IMR-90 (cell line): Measurements from ENCODE around the gene SLC35F3. TPM values are rescaled to one million over a fixed set of nuclear protein-coding genes. Genes with fewer than 3 reads are reported as not detected.

Experiments used
- ATAC-seq: fragments of 200-7000 bp; cut with Tn5 transposase; 2 replicates; pipeline ENCODE4 v1.9.1; 2020; ENCODE audit warnings: low read depth, mild to moderate bottlenecking, moderate library complexity
- BruUV-seq: library from RNA; stranded (reverse); fragments of 400-500 nt; replicated peaks from 2 replicates; lab custom pipeline; 2021; lab: Mats Ljungman, UMichigan
- CTCF ChIA-PET: fragments of 300-600 bp; formaldehyde crosslinking; extraction: SDS; loops from one replicate; lab custom pipeline; 2021; ENCODE audit warnings: antibody characterized with exemption; lab: Yijun Ruan, JAX
- POLR2A ChIA-PET: fragments of 300-600 bp; sonication (Branson Sonifier 250); formaldehyde crosslinking; loops from one replicate; lab custom pipeline; 2022; ENCODE audit warnings: antibody characterized with exemption; ENCODE audit not compliant: unreplicated experiment; lab: Charles Lee
- DNase-seq: peaks from one replicate; pipeline ENCODE4 v3.0.0; 2013
- H2AFZ ChIP-seq: replicated peaks from 2 replicates; pipeline ENCODE3; 2013; ENCODE audit warnings: low read length, mild to moderate bottlenecking; ENCODE audit not compliant: poor library complexity
- H2AK5ac ChIP-seq: 2 replicates; pipeline ENCODE4 v1.6.1; 2013; ENCODE audit warnings: low read depth, low read length, inconsistent platforms
- H2AK9ac ChIP-seq: replicated peaks from 2 replicates; pipeline ENCODE3; 2013; ENCODE audit warnings: mild to moderate bottlenecking, low read depth, low read length, moderate library complexity; ENCODE audit not compliant: poor library complexity
- H2BK120ac ChIP-seq: 2 replicates; pipeline ENCODE4 v1.6.1; 2013; ENCODE audit warnings: low read depth, low read length, inconsistent platforms
- H2BK15ac ChIP-seq: 3 replicates; pipeline ENCODE4 v1.6.1; 2013; ENCODE audit warnings: low read depth, low read length, inconsistent platforms
- H2BK20ac ChIP-seq: 2 replicates; pipeline ENCODE4 v1.6.1; 2013; ENCODE audit warnings: low read depth, mild to moderate bottlenecking, inconsistent platforms, low read length, moderate library complexity
- H2BK5ac ChIP-seq: 2 replicates; pipeline ENCODE4 v1.6.1; 2013; ENCODE audit warnings: mild to moderate bottlenecking, low read depth, low read length, inconsistent platforms; ENCODE audit not compliant: poor library complexity, severe bottlenecking
- H3K14ac ChIP-seq: replicated peaks from 2 replicates; pipeline ENCODE4 v1.6.1; 2013; ENCODE audit warnings: low read depth, low read length, inconsistent platforms
- H3K18ac ChIP-seq: 2 replicates; pipeline ENCODE4 v1.6.1; 2013; ENCODE audit warnings: low read depth, low read length, control low read depth
- H3K23ac ChIP-seq: 2 replicates; pipeline ENCODE4 v1.6.1; 2013; ENCODE audit warnings: low read depth, low read length, inconsistent platforms
- H3K27ac ChIP-seq: 2 replicates; pipeline ENCODE4 v1.5.1; 2013; ENCODE audit warnings: mild to moderate bottlenecking, control low read depth, low read length; ENCODE audit not compliant: insufficient read depth
- H3K27me3 ChIP-seq: 2 replicates; pipeline ENCODE4 v1.6.1; 2013; ENCODE audit warnings: low read length; ENCODE audit not compliant: control insufficient read depth, insufficient read depth
- H3K36me3 ChIP-seq: 2 replicates; pipeline ENCODE4 v1.6.1; 2013; ENCODE audit warnings: low read length, mixed read lengths; ENCODE audit not compliant: control insufficient read depth, insufficient read depth
- H3K4ac ChIP-seq: 2 replicates; pipeline ENCODE4 v1.6.1; 2013; ENCODE audit warnings: low read depth, low read length, inconsistent platforms
- H3K4me1 ChIP-seq: 2 replicates; pipeline ENCODE4 v1.6.1; 2013; ENCODE audit warnings: low read length, mixed read lengths; ENCODE audit not compliant: control insufficient read depth, insufficient read depth
- H3K4me2 ChIP-seq: 2 replicates; pipeline ENCODE4 v1.6.1; 2013; ENCODE audit warnings: low read depth, mild to moderate bottlenecking, control low read depth, low read length, moderate library complexity
- H3K4me3 ChIP-seq: 2 replicates; pipeline ENCODE4 v1.5.1; 2013; ENCODE audit warnings: low read depth, mild to moderate bottlenecking, control low read depth, low read length, moderate library complexity; ENCODE audit not compliant: insufficient read depth
- H3K56ac ChIP-seq: 2 replicates; pipeline ENCODE4 v1.6.1; 2013; ENCODE audit warnings: low read length, inconsistent platforms; ENCODE audit not compliant: insufficient read depth; ENCODE audit errors: extremely low read depth
- H3K79me1 ChIP-seq, 2 experiments: 2 replicates each; pipeline ENCODE4 v1.6.1; 2013; ENCODE audit warnings: low read length in 2 of 2, inconsistent platforms in 1 of 2, low read depth in 1 of 2
- H3K9ac ChIP-seq: 2 replicates; pipeline ENCODE4 v1.6.1; 2013; ENCODE audit warnings: low read depth, low read length, control low read depth
- H3K9me1 ChIP-seq: 2 replicates; pipeline ENCODE4 v1.6.1; 2013; ENCODE audit warnings: low read length, inconsistent platforms; ENCODE audit not compliant: insufficient read depth
- H3K9me3 ChIP-seq: 2 replicates; pipeline ENCODE4 v1.6.1; 2013; ENCODE audit warnings: low read length; ENCODE audit not compliant: control insufficient read depth, insufficient read depth
- H4K20me1 ChIP-seq: 2 replicates; pipeline ENCODE4 v1.6.1; 2013; ENCODE audit warnings: low read length, inconsistent platforms; ENCODE audit not compliant: insufficient read depth
- H4K5ac ChIP-seq: 2 replicates; pipeline ENCODE4 v1.6.1; 2013; ENCODE audit warnings: mild to moderate bottlenecking, low read depth, low read length, control low read depth
- H4K8ac ChIP-seq, 2 experiments: 2 replicates each; pipeline ENCODE4 v1.6.1; 2013; ENCODE audit warnings: low read depth in 2 of 2, low read length in 2 of 2, control low read depth in 1 of 2, inconsistent platforms in 1 of 2
- H4K91ac ChIP-seq: 2 replicates; pipeline ENCODE4 v1.6.1; 2013; ENCODE audit warnings: low read depth, low read length, inconsistent platforms; ENCODE audit not compliant: insufficient read depth
- MAFK ChIP-seq: IDR thresholded peaks from 2 replicates; pipeline ENCODE4 v1.6.1; 2012; ENCODE audit warnings: low read depth, low read length, improper control_type of control experiment
- NFE2L2 ChIP-seq: fragments of 150-350 bp; IDR thresholded peaks from 2 replicates; pipeline ENCODE4 v1.6.1; 2016; ENCODE audit warnings: low read depth, mild to moderate bottlenecking, low read length
- WGBS, 2 experiments: methylation state at CpG; one replicate each; pipeline versions ENCODE4 v1.1.5 to v1.1.7; 2013; ENCODE audit warnings: missing lambda C conversion rate in 2 of 2; ENCODE audit not compliant: insufficient read length in 1 of 2; ENCODE audit errors: extremely low coverage in 2 of 2; 5-methylcytosine and 5-hydroxymethylcytosine counted together
- dilution Hi-C: fragments of 300-500 bp; cut with HindIII; formaldehyde crosslinking; loops from one replicate; pipeline ENCODE4 v1.14.3; 2018; ENCODE audit warnings: low sequenced_read_pairs; ENCODE audit not compliant: unreplicated experiment
- in situ Hi-C: fragments of 300-500 bp; cut with MboI; formaldehyde crosslinking; loops from 3 replicates; pipeline ENCODE4 v1.14.3; 2019; ENCODE audit warnings: low sequenced_read_pairs, inconsistent platforms, mixed read lengths
- intact Hi-C: fragments of 100-400 bp; cut with micrococcal nuclease; formaldehyde crosslinking; loops from 2 replicates; pipeline ENCODE4 v1.10.0; 2022
- polyA plus RNA-seq, 3 experiments: library from polyadenylated mRNA; depleted of rRNA; stranded (reverse); fragments of >200 nt; gene quantifications; 2 replicates each; pipeline ENCODE4 v1.2.3, GENCODE V29; 2012; ENCODE audit warnings: low replicate concordance in 1 of 3
- total RNA-seq: library from RNA; depleted of rRNA; stranded (reverse); fragments of >200 nt; gene quantifications from 2 replicates; pipeline ENCODE4 v1.2.3, GENCODE V29; 2012

Gene SLC35F3
- total and polyA plus RNA-seq, 2 of the 4 experiments (the other 2 are of a cell fraction): under 0.01 to 0.17 TPM

DNA sequence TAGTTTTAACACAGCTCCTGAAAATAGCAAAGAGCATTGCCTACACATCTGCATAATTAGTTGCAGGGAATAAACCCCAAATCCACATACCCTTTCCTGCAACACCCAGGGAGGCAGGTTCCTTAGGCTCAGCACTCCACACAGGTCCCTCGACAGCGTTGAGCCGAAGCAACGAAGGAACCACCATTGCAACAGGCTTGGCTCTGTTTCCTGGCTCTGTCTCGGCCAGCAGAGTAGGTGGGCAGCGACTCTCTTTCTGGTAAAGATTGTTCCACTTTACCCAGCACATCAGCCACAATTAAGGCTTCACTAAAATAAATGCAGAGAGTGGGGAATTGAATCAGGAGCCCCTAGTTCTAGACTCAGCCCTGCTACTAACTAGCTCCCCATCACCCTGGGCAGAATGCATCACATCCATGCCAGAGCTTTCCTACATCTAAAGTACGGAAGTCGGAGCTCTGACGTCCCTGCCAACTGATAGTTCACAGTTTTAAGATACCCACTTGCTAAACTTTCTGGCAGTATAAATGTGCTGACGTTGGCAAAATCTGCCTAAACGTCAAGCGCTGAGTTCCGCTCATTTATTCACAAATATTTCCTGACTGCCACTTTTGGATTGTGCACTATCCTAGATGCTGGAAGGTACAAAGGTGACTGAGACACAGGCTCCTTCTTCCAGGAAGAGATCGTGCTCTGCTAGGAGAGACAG is 389.8 kb downstream of the SLC35F3 start:
- Histone ChIP-seq H2BK5ac (no peak overlapping the region), H2BK120ac (no peak overlapping the region), H4K20me1 (no peaks in the 10 kb centered on the region), H4K5ac (no peak overlapping the region), H2BK20ac (no peak overlapping the region), H2AFZ (no peak overlapping the region), H3K9me1 (no peaks in the 10 kb centered on the region), H3K18ac (no peak overlapping the region), H3K4me3 (no peak overlapping the region), H3K9ac (no peak overlapping the region), H3K14ac (no peak overlapping the region), H3K4me1 (no peaks in the 10 kb centered on the region), H3K23ac (no peak overlapping the region), H3K36me3 (no peaks in the 10 kb centered on the region), H3K9me3 (peaks cover 3% of the 10 kb centered on the region; the same call in 1 of the 2 replicates), H3K56ac (no peak overlapping the region), H2AK5ac (no peak overlapping the region), H2AK9ac (no peak overlapping the region), H3K79me1 (no peaks in the 10 kb centered on the region), H3K27ac (no peak overlapping the region), H4K8ac (no peak overlapping the region), H3K4ac (no peak overlapping the region), H4K91ac (no peak overlapping the region), H2BK15ac (no peak overlapping the region), H3K4me2 (no peak overlapping the region), H3K27me3 (no peaks in the 10 kb centered on the region)
- TF ChIP-seq NFE2L2 (no peak), MAFK (peak; percentile 99)
- POLR2A ChIA-PET: no interaction called here
- BruUV-seq: no TSS peak
- dilution Hi-C loops (no loop called here), in situ Hi-C loops (no loop called here), intact Hi-C loops (no loop called here)
- CTCF ChIA-PET: interaction anchor here (3.3 kb wide), 1 partner anchor 16 kb away, joined by 16 read pairs; no protein-coding TSS in a partner anchor
- WGBS, 2 experiments: 0% methylated on average over 1 of the region's 14 CpGs; no CpG with 5 or more reads in 1 of the 2 experiments
- DNase-seq (no peak), ATAC-seq (no peak)
